Measurements from ENCODE around the gene BRSK1.

Gene BRSK1

DNA sequence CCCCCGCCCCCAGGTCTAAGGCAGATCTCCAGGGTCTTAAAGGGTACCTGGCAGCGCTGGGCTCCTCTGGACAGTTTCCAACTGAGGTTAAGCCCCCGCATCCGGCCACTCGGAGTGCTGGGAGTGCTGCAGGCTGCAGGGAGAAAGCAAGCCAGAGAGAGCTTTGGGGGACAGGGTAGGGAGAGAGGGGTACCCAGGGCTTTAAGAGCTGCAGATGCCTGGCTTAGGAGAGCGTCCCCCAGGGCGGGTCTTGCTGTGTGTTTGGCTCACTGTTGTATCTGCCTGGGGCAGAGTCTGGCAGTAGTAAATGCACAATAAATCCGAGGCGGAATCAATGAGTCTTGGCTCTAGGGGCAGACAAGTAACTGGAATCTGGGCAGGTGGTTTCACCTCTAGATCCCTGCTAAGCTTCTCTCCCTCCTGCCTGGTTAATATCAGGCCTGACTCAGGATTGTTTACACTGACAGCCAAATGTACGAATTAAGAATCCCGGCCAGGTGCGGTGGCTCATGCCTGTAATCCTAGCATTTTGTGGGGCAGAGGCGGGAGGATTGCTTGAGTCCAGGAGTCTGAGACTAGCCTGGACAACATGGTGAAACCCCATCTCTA lies 71.5 kb downstream of the BRSK1 start:
- no peak for DNase-seq

DNA sequence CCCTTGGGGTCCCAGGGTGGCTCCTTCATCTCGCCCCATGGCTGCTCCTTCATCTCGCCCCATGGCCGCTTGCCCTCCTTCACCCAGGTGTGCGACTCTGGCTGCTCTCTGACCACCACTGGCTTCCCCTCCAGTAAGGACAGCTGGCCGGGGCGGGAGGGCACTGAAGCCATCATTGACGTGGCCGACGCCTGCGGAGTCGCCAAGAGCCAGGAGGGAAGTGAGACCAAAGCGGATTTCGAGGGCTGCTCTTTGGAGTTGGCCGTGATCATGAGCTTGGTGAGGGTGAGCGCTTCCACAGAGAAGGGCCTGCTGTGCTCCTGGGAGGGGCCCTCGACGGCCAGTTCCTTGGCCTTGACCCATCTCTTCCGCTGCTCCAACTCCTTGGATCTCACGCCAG lies 74.7 kb downstream of the BRSK1 start:
- DNase-seq: no peak

DNA sequence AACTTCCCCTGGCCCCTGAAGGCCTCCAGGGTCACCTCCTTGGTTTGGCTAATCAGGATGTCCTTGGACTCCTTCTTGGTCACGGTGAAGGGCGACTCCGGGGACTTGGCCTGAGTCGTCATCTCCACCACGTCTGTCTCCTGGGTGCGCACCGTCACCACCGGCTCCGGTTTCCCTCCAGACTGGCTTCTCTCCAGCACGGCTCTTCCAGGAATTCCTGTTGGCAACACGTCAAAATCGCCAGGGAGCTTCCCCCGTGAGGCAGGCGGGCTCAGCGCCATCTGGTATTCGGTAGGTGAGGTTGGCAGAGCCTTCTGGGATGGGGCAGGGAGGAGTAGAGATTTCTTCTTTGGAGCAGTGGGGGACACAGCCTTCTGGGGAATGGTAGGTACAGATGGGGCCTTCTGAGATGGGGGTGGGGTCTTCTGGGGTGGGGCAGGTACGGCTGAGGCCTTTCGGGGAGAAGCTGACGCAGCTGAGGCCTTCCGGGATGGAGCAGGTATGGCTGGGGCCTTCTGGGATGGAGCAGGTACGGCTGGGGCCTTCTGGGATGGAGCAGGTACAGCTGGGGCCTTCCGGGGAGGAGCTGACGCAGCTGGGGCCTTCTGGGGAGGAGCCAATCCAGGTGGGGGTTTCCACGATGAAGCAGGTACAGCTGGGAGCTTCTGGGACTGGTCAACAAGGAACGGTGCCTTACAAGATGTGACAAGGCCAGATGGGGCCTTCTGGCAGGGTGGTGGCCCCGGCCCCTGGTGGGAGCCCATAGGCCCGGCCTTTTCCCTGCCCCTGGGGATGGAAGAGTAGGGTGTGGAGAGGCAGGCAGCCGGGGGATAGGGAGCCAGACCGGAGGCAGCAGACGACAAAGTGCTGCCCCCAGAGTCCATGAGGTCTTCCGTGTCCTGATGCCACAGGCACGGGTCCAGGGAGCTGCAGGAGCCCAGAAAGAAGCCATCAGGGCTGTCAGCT lies 75.4 kb downstream of the BRSK1 start:
- no peak for DNase-seq

DNA sequence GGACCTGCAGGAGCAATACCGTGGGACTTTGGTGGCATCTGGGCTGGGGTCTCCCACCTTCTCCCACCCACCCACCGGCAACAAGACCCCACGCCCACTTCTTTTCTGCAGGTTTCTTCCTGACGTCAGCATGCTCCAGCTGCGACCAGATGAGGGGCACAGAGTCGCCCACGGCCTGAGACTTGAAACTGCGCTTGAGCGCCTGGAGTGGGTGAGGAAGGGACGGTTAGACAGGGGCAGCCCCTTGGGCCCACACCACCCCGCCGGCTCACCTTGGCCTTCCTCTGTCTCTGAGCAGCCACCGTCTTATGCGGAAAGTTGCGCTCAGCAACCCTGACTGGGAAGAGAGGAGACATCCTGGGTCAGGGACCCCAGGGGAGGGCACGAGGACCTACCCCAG lies 77.1 kb downstream of the BRSK1 start:
- no peak for DNase-seq

All from femur (tissue), 1 donor.